Panc1 (cell line): Measurements from ENCODE around the gene MAP4.

Experiments
- POLR2AphosphoS5 ChIP-seq: IDR thresholded peaks from 2 replicates; pipeline ENCODE4 v1.6.1; 2012; ENCODE audit warnings: mild to moderate bottlenecking, low read depth, low read length, moderate library complexity
- SIN3A ChIP-seq: IDR thresholded peaks from 2 replicates; pipeline ENCODE4 v1.6.1; 2012; ENCODE audit warnings: low read depth, mild to moderate bottlenecking, low read length, moderate library complexity, borderline replicate concordance; ENCODE audit not compliant: insufficient read depth
- TF ChIP-seq, protein P1 (sequence below): fragments of 450-650 bp; IDR thresholded peaks from 2 replicates; pipeline ENCODE4 v1.5.1; 2017; ENCODE audit warnings: mild to moderate bottlenecking

DNA sequence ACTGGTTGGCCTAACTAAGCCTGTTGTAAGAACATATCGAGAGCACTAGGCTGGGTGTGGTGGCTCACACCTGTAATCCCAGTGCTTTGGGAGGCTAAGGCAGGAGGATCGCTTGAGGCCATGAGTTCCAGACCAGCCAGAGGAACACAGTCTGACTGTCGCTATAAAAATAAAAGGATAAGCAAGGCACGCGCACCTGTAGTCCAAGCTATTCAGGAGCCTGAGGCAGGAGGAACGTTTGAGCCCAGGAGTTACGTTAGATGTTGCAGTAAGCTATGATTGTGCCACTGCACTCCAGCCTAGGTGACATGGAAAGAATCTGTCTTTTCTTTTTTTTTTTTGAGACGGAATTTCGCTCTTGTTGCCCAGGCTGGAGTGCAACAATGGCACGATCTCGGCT, 24.9 kb downstream of the MAP4 start:
- no peak for TF ChIP-seq POLR2AphosphoS5
- TF ChIP-seq, protein P1, sequence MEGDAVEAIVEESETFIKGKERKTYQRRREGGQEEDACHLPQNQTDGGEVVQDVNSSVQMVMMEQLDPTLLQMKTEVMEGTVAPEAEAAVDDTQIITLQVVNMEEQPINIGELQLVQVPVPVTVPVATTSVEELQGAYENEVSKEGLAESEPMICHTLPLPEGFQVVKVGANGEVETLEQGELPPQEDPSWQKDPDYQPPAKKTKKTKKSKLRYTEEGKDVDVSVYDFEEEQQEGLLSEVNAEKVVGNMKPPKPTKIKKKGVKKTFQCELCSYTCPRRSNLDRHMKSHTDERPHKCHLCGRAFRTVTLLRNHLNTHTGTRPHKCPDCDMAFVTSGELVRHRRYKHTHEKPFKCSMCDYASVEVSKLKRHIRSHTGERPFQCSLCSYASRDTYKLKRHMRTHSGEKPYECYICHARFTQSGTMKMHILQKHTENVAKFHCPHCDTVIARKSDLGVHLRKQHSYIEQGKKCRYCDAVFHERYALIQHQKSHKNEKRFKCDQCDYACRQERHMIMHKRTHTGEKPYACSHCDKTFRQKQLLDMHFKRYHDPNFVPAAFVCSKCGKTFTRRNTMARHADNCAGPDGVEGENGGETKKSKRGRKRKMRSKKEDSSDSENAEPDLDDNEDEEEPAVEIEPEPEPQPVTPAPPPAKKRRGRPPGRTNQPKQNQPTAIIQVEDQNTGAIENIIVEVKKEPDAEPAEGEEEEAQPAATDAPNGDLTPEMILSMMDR, result no peak
- TF ChIP-seq SIN3A, result no peak
